GM21576 (cell line): ENCODE measurements around the gene C10orf71.

ENCODE experiments used
- ATAC-seq: cut with Tn5 transposase; IDR thresholded peaks from one replicate; pipeline ENCODE4 v1.9.1; 2021; ENCODE audit warnings: mild to moderate bottlenecking, moderate library complexity; ENCODE audit not compliant: unreplicated experiment

C10orf71 gene

DNA sequence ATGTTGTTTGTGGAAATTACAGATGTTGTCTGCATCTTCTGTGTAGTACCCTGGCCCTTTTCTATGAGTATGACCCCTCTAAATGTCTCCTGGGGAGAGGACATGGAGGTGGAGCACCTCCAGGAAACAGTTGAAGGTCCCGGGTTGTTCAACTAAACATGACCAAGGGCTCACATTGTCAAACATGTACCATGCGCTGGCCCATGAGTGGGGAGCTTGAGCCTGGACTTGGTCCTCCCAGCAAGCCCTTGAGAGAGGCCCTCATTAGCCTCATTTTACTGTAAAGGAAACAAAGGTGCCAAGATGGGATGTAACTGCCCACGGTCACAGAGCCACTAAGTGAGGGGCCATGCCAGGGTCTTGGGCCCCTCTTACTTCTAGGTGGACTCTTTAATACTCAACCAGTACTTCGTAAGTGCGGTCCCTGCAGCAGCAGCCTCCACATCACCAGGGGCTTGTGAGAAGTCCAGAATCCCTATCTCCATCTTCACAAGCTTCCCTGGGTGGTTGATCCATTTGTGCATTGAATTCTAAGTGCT is 31.2 kb downstream of the C10orf71 start:
- ATAC-seq: no peak

DNA sequence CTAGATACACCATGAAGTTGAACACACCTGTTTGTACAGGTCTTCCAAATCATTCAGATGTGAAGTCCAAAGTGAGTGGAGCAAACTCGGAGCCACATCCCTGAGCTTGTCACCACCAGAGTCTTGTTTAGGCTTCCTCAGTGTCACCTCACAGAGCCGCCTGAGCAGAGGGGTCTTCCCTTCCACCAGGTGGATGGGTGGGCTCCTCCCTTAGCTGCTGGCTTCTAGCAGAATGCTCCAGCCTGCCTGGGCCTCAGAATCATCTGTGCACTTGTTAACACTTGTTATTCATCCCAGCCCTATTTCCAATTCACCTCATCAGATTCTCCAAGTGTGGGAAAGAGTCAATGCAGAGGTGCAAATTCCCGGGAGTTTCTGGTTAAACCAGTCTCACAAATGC is 32.5 kb downstream of the C10orf71 start:
- no peak for ATAC-seq

DNA sequence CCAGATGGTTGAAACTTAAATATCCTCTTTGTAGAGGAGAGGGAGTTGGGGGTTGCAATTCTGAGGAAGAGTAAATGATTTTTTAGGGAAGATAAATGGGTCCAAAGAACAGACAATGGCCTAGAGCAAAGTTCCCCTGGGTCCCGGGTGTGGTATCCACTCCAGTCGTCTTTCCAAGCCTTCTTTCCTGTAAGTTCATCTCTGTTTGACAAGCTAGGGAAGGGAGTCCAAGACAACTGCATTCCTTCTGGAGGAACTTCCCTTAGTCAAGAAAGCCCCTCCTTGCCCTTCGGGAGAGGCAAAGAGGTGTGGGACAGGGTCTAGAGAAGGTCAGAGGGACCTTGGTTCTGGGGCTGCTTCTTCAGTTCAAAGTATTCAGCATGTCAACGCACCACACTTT is 33.4 kb downstream of the C10orf71 start:
- ATAC-seq: no peak

- ATAC-seq: no peak
Observed at GRCh38 chr10:49332768-49333167, 33.8 kb downstream of the C10orf71 start.

DNA sequence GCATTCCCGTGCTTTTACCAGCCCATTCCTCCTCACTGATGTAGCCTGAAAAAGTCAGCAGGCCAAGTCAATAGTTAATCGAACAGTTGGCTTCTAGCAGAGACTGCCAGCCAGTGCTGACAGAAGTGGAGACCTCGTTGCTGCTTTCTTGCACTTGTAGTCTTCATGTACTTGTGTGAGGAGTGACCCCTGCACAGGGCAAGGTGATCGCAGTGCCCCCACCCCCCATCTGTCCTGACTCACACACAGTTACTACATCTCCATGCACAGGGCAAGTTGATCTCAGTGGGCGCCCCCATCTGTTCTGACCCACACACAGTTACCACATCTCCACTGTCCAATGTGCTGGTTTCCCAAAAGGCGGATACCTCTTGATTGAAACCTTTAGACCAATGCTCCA is 34.2 kb downstream of the C10orf71 start:
- no peak for ATAC-seq

GRCh38 chr10:49334964-49335363 is 36.0 kb downstream of the C10orf71 start:
- ATAC-seq: no peak

- ATAC-seq: no peak
Observed at GRCh38 chr10:49335364-49335972, 36.5 kb downstream of the C10orf71 start.

GRCh38 chr10:49338604-49339003 is 39.6 kb downstream of the C10orf71 start:
- ATAC-seq: no peak

DNA sequence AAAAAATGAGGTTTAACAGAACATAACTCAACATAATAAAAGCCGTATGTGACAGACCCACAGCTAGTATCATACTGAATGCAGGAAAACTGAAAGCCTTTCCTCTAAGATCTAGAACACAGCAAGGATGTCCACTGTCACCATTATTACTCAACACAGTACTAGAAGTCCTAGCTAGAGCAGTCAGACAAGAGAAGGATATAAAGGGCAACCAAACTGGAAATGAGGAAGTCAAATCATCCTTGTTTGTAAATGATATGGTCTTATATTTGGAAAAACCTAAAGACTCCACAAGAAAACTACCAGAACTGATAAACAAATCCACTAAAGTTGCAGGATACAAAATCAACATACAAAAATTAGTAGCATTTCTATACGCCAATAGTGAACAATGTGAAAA is 45.9 kb downstream of the C10orf71 start:
- no peak for ATAC-seq

GRCh38 chr10:49347342-49347741 is 48.4 kb downstream of the C10orf71 start:
- no peak for ATAC-seq

DNA sequence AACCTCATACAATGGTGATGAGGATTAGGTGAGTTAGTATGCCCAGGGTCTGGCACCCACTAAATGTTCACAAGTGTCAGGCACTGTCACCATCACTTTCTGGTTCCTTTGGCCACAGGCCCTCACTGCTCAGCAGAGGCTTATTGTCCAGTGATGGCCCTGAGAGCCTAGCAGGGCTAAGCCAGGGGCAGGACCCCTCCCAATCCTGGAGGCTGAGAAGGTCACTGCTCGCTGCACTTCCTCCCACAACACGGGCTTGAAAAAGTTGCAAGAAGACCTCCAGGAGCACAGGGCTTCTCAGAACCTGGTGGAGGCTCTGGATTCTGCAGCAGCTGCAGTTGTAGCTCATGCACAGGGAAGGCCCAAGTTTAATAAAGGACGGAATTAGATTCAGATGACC is 48.9 kb downstream of the C10orf71 start:
- ATAC-seq: no peak

DNA sequence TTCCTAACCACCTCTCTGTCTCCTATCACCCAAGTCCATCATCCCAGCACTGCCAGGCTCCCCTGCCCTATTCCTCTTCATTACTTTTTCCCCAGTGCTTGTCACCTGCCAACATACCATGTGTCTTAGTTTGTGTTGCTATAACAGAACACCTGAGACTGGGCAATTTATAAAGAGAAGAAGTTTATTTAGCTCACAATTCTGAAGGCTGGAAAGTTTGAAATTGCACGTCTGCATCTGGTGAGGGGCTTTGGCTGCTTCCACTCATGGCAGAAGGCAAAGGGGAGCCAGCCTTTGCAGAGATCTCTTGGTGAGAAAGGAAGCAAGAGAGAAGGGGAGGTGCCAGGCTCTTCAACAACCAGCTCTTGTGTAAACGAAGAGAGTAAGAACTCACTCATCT is 49.6 kb downstream of the C10orf71 start:
- no peak for ATAC-seq

DNA sequence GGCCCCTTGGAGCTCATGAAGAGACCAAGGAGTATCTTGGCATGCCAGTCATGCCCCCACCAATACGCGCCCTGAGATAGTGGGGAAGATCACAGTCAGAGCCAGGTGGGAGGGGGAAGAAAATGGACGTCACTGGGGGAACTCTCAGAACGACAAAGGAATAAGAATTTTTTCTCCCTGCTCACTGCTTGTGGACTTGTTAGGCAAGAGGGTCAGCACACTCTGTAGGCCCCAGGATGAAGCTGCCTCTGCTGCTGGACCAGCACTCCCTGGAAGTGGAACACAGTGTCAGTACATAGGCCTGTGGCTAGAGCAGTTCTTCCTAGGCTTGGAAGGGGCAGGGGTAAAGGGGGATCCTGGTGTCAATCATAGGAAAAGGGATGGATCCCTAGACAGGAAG is 50.4 kb downstream of the C10orf71 start:
- no peak for ATAC-seq

- ATAC-seq: no peak
Observed at GRCh38 chr10:49350138-49350537, 51.2 kb downstream of the C10orf71 start.

DNA sequence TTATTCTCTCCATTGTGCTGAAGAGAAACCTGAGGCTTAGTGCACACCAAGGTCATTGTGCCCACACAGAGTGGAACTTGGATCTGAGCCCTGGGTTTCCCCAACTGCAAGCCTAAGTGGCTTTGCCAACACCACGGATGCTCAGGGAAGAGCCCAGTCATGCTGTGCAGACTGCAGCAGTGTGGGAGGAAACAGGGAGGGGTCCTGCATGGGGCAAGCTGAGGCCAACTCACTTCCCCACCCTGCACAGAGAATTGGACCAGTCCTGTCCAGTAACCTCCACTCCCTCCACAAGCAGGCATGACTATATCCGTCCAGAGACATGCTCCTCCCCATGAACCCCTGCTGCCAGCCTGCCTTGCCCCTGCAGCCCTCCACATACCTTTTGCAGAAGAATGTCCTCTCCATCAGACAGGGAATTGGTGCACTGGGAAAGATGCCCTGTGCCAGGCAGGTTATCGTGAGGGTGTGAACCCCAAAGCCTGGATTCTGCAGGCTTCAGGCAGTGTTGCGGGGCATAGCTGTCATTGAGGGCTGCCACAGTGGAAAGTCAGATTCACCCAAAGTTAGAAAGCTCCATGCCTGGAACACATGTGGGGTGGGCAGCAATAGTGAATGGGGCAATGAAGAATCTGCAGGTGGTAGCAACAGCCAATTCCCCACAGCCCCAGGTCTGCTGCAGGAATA is 52.0 kb downstream of the C10orf71 start:
- ATAC-seq: no peak

DNA sequence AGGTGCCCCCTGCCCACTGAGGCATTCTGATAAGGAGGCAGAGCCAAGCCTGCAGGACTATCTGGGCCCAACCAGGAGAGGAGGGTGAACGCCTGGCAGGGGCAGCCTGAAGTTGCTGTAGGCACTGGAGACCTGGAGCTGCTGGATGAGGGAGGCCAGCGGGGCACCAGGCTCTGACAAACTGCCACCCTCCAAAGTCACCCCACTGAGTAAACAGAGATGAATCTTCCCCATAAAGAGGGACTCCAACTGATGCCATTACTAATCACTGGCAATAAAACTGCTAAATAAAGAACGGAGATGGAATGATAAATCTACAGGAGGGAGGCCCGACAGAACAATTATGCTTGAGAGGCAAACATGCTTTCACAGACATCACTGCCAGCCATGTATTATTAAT is 52.7 kb downstream of the C10orf71 start:
- ATAC-seq: no peak

GRCh38 chr10:49352323-49352722 is 53.4 kb downstream of the C10orf71 start:
- no peak for ATAC-seq

GRCh38 chr10:49353026-49353894 is 54.3 kb downstream of the C10orf71 start:
- ATAC-seq: no peak

DNA sequence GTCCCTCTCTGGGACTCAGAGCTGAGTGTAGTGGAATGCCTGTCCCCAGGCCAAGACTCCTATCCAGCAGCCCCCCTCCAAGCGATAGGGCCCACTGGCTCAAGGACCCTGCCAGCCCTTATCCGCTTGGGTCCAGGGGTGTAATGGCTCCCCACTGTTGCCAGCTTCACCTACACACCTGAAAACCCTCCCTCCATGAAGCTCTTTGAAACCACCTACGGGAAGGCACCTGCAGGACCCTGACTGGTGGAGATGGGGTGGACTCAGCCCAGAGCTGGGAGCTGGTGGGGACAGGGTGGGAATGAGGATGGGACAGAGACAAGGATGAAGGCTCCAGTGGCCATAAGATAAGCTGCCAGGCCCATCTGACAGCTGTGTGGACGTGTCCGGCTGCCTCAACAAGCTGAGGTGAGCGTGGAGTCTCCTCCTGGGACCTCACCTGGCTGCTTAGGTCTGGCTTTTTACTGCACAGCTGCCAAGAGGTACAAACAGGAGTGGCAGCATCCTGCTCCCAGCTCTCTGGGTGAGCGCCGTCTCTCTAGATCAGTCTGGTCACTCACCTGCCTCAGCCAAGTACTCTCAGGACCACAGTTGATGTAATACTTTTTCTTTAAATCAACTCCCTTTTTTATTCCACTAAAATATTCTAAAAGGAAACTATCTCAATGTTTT is 55.1 kb downstream of the C10orf71 start:
- no peak for ATAC-seq

DNA sequence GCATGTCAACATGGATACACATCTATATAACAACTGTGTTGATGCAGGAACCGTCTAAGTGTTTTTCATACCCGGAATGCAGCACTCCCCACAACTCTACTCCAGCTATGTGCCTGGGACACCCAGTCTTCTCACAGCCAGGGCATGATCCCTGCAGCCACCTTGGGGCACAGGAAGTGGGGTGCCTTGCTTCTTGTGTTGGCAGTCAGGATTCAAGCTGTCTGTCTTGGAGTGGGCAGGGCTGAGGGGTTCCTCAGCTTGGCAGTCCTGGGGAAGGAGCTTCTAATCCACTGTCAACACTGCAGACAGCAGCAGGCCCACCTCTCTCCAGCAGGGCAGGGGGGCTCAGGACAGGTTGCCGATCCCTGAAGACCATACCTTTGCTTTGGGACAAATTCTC is 55.6 kb downstream of the C10orf71 start:
- ATAC-seq: no peak

GRCh38 chr10:49355221-49355620 is 56.3 kb downstream of the C10orf71 start:
- no peak for ATAC-seq
